MM.1S (cell line): ENCODE data around the gene SCAI.

ENCODE experiments used
- DNase-seq: peaks from one replicate; pipeline ENCODE4 v3.0.0-alpha.2; 2015
- H2AFZ ChIP-seq: fragments of 300-600 bp; sonication (generic); 2 replicates; pipeline ENCODE4 v1.6.0; 2016; ENCODE audit warnings: antibody characterized with exemption, low read length
- H3F3A ChIP-seq: fragments of 300-600 bp; sonication (generic); 2 replicates; pipeline ENCODE4 v1.6.1; 2016; ENCODE audit warnings: mild to moderate bottlenecking, antibody characterized with exemption, low read length, moderate library complexity, mixed read lengths; ENCODE audit not compliant: insufficient read depth
- H3K27ac ChIP-seq: fragments of 300-600 bp; sonication (generic); 2 replicates; pipeline ENCODE4 v1.5.1; 2016; ENCODE audit warnings: mild to moderate bottlenecking, low read length
- H3K27me3 ChIP-seq: fragments of 300-600 bp; sonication (generic); replicated peaks from 2 replicates; pipeline ENCODE4 v1.6.0; 2016; ENCODE audit warnings: low read length; ENCODE audit not compliant: insufficient read depth
- H3K36me3 ChIP-seq: fragments of 300-600 bp; sonication (generic); replicated peaks from 2 replicates; pipeline ENCODE4 v1.6.1; 2016; ENCODE audit warnings: mild to moderate bottlenecking, low read length, mixed read lengths; ENCODE audit not compliant: insufficient read depth
- H3K4me1 ChIP-seq: fragments of 300-600 bp; sonication (generic); 2 replicates; pipeline ENCODE4 v1.6.1; 2016; ENCODE audit warnings: low read length, mixed read lengths
- H3K4me2 ChIP-seq: fragments of 300-600 bp; sonication (generic); 2 replicates; pipeline ENCODE4 v1.6.0; 2016; ENCODE audit warnings: low read depth, low read length
- H3K4me3 ChIP-seq: fragments of 300-600 bp; sonication (generic); 2 replicates; pipeline ENCODE4 v1.5.1; 2016; ENCODE audit warnings: low read length, mixed read lengths
- H3K79me2 ChIP-seq: fragments of 300-600 bp; sonication (generic); 2 replicates; pipeline ENCODE4 v1.6.1; 2016; ENCODE audit warnings: mixed run types, low read length, mixed read lengths
- H3K9ac ChIP-seq: fragments of 300-600 bp; sonication (generic); 2 replicates; pipeline ENCODE4 v1.6.1; 2016; ENCODE audit warnings: low read length, mixed read lengths
- H3K9me2 ChIP-seq: fragments of 300-600 bp; sonication (generic); replicated peaks from 2 replicates; pipeline ENCODE4 v1.6.1; 2016; ENCODE audit warnings: mild to moderate bottlenecking, low read length, mixed read lengths; ENCODE audit not compliant: insufficient read depth
- H3K9me3 ChIP-seq: fragments of 300-600 bp; sonication (generic); replicated peaks from 2 replicates; pipeline ENCODE4 v1.6.1; 2016; ENCODE audit warnings: mild to moderate bottlenecking, low read length, mixed read lengths; ENCODE audit not compliant: insufficient read depth
- H4K20me1 ChIP-seq: fragments of 300-600 bp; sonication (generic); 2 replicates; pipeline ENCODE4 v1.6.1; 2016; ENCODE audit warnings: mild to moderate bottlenecking, low read length, moderate library complexity, mixed read lengths; ENCODE audit not compliant: insufficient read depth
- CTCF ChIP-seq: fragments of 300-600 bp; sonication (generic); IDR thresholded peaks from 2 replicates; pipeline ENCODE4 v1.5.1; 2016; ENCODE audit warnings: antibody characterized with exemption, low read length, mixed read lengths
- EZH2 ChIP-seq: fragments of 300-600 bp; sonication (generic); optimal IDR thresholded peaks from 2 replicates; pipeline ENCODE3; 2017; ENCODE audit warnings: low read depth, mild to moderate bottlenecking, antibody characterized with exemption, low read length, mixed read lengths
- EZH2phosphoT487 ChIP-seq: fragments of 300-600 bp; sonication (generic); IDR thresholded peaks from 2 replicates; pipeline ENCODE4 v1.6.1; 2018; ENCODE audit warnings: antibody characterized with exemption, low read length

The SCAI gene

GRCh38 chr9:125103021-125103420, 40.3 kb downstream of the SCAI start:
- H3K9me2 ChIP-seq, result no peaks in the 10 kb centered on the region
- TF ChIP-seq CTCF, result no peak
- TF ChIP-seq EZH2phosphoT487, result no peak
- TF ChIP-seq EZH2, result no peak
- no peaks in the 10 kb centered on the region for H3K27me3 ChIP-seq
- H4K20me1 ChIP-seq, result no peaks in the 10 kb centered on the region
- H3K4me1 ChIP-seq, result no peaks in the 10 kb centered on the region
- no peak overlapping the region for H2AFZ ChIP-seq
- H3F3A ChIP-seq, result no peaks in the 10 kb centered on the region
- no peaks in the 10 kb centered on the region for H3K9me3 ChIP-seq
- DNase-seq, result no peak
- H3K9ac ChIP-seq, result no peak overlapping the region
- no peak overlapping the region for H3K4me3 ChIP-seq
- H3K27ac ChIP-seq, result no peak overlapping the region
- peaks cover 6% of the 10 kb centered on the region; the same call in 1 of the 2 replicates for H3K79me2 ChIP-seq
- H3K4me2 ChIP-seq, result no peak overlapping the region
- no peaks in the 10 kb centered on the region for H3K36me3 ChIP-seq

GRCh38 chr9:125100822-125101221, 42.5 kb downstream of the SCAI start:
- H3K4me1 ChIP-seq, result no peaks in the 10 kb centered on the region
- H3K9me2 ChIP-seq, result no peaks in the 10 kb centered on the region
- no peaks in the 10 kb centered on the region for H3K27me3 ChIP-seq
- DNase-seq, result no peak
- H3K36me3 ChIP-seq, result no peaks in the 10 kb centered on the region
- no peaks in the 10 kb centered on the region for H4K20me1 ChIP-seq
- no peak overlapping the region for H2AFZ ChIP-seq
- no peak overlapping the region for H3K4me2 ChIP-seq
- H3K9me3 ChIP-seq, result no peaks in the 10 kb centered on the region
- no peak overlapping the region for H3K4me3 ChIP-seq
- H3K27ac ChIP-seq, result no peak overlapping the region
- H3F3A ChIP-seq, result no peaks in the 10 kb centered on the region
- no peak overlapping the region for H3K9ac ChIP-seq
- H3K79me2 ChIP-seq, result peaks cover 6% of the 10 kb centered on the region; the same call in 1 of the 2 replicates
- TF ChIP-seq EZH2phosphoT487 (no peak), EZH2 (no peak), CTCF (no peak)

DNA sequence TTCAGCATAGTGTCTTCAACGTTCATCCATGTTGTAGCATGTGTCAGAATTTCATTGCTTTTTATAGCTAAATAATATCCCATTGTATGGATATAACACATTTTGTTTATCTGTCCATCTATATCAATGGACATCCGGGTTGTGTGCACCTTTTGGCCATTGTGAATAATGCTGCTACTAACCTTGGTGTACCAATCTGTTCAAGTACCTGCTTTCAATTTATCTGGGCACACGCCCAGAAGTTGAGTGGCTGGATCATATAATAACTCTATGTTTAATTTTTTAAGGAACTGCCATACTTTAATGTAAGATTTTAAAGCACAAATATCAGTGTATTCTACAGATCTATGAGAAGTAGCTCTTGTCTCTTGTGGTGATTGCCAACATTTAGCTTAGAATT, 43.5 kb downstream of the SCAI start:
- no peaks in the 10 kb centered on the region for H3K36me3 ChIP-seq
- no peak overlapping the region for H3K4me3 ChIP-seq
- 0 out of 2 replicates have a peak, but pooled peaks cover 5% of the 10 kb centered on the region for H3K79me2 ChIP-seq
- no peaks in the 10 kb centered on the region for H4K20me1 ChIP-seq
- H3K9me3 ChIP-seq, result no peaks in the 10 kb centered on the region
- TF ChIP-seq EZH2 (no peak), CTCF (no peak), EZH2phosphoT487 (no peak)
- no peak for DNase-seq
- no peaks in the 10 kb centered on the region for H3K4me1 ChIP-seq
- no peak overlapping the region for H3K27ac ChIP-seq
- H3K9ac ChIP-seq, result no peak overlapping the region
- H3K27me3 ChIP-seq, result no peaks in the 10 kb centered on the region
- no peaks in the 10 kb centered on the region for H3K9me2 ChIP-seq
- H2AFZ ChIP-seq, result no peak overlapping the region
- H3K4me2 ChIP-seq, result no peak overlapping the region
- no peaks in the 10 kb centered on the region for H3F3A ChIP-seq
